Measurements from ENCODE around the gene TIAM2. TPM values are rescaled to one million over a fixed set of nuclear protein-coding genes. Genes with fewer than 3 reads are reported as not detected.

TIAM2 gene
- total RNA-seq, 1 donor from 2014 or later: 18.1 TPM

GRCh38 chr6:155196911-155197310 is 201.8 kb downstream of the TIAM2 start:
- no peaks in the 10 kb centered on the region for H3K27me3 Mint-ChIP-seq (ENCODE audit: low read depth)
- H3K4me3 Mint-ChIP-seq: no peak overlapping the region
- peaks cover under 1% of the 10 kb centered on the region for H3K36me3 Mint-ChIP-seq

DNA sequence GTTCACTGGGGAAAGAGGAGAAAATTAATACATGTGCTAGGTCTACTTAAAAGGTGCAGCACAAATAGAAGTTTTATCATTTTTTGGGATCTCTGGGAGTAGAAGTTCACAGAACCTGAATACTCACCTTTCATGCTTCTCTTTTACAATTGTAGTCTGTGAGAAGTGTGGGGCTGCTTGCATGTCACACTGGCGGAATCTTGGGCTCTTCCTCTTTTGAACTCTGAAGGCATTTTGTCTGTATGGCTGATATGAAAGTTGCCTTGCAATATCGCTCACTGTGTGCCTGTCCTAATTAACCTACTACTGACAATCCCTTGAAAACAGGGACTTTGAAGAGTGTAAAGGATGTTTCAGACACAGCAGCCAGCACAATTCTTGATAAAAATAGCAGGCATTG is 202.8 kb downstream of the TIAM2 start:
- H3K4me1 Mint-ChIP-seq: peaks cover 33% of the 10 kb centered on the region
- H3K4me3 Mint-ChIP-seq: no peak overlapping the region
- no peak for TF ChIP-seq CTCF (IDR thresholded peaks at IDR 0.05; ENCODE audit: unreplicated experiment)
- H3K36me3 Mint-ChIP-seq: no peaks in the 10 kb centered on the region
- peaks cover 9% of the 10 kb centered on the region for H3K9me3 Mint-ChIP-seq
- peak overlapping the region; percentile 67 for H3K27ac Mint-ChIP-seq
- no peak for DNase-seq (ENCODE audit: low spot score in 2 of 2, unreplicated experiment in 2 of 2)
- H3K27me3 Mint-ChIP-seq (ENCODE audit: low read depth): no peaks in the 10 kb centered on the region

More at GRCh38 chr6:155196911-155197310, 201.8 kb downstream of the TIAM2 start:
- no peak for DNase-seq (ENCODE audit: low spot score in 2 of 2, unreplicated experiment in 2 of 2)
- no peak for TF ChIP-seq CTCF (IDR thresholded peaks at IDR 0.05; ENCODE audit: unreplicated experiment)
- H3K27ac Mint-ChIP-seq: no peak overlapping the region
- peaks cover 31% of the 10 kb centered on the region for H3K4me1 Mint-ChIP-seq
- peaks cover 9% of the 10 kb centered on the region for H3K9me3 Mint-ChIP-seq

DNA sequence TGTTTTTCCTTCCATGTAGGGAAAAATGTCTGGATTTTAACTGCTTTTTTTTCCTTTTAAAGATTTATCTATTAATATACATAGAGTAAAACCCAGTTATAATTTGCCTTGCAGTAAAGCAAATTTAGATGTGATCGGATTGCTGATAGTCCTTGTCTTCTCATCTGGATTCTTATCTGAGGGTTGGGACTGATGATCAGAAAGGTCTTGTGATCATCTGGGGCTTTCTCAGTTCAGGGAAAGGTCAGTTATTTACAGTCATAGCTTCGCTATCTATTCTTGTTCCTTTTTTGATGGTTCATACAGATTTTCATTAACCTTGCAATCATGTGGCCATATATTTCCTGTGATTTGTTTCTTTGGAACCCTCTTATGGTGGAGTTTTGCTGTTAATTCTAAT is 204.9 kb downstream of the TIAM2 start:
- no peak for DNase-seq (ENCODE audit: low spot score in 2 of 2, unreplicated experiment in 2 of 2)
- Mint-ChIP-seq H3K4me3 (no peak overlapping the region), H3K4me1 (peaks cover 33% of the 10 kb centered on the region), H3K27ac (peak overlapping the region; percentile 89), H3K9me3 (peaks cover 3% of the 10 kb centered on the region), H3K36me3 (no peaks in the 10 kb centered on the region), H3K27me3 (ENCODE audit: low read depth) (no peaks in the 10 kb centered on the region)
- no peak for TF ChIP-seq CTCF (IDR thresholded peaks at IDR 0.05; ENCODE audit: unreplicated experiment)

DNA sequence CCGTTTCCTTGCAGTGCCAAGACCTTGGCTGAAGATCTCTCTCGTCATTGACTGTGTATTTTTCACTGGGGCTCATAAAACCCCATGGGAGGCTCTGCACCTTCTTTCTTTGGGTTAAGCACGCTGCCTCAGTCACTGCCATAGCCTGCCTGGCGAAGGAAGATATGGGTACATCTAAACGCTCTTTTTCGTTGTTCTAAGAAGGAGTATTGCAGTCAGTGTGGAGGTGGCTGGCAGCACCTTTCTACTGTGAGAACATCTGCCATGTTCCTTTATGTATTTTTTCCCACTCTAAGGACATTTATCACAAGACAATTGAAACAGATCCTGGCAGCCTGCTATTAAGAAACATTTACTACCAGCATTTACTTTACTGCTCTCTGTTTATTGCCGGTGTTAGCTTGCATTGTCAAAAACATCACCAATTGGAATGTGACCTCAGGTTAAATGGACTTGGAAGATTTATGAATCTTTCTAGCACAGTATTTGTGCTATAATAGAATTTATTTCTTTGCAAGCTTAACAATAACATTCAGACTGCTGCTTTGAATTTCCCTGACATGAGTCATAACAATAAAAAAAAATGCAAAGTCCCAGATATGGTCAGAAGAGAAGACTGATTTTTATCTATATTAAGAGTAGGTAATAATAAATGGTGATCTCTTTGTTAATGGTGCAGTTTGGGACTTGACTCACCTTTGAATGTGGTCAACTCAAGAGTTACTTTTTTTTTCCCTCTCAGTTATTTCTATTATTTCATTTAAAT is 206.5 kb downstream of the TIAM2 start:
- H3K27me3 Mint-ChIP-seq (ENCODE audit: low read depth): no peaks in the 10 kb centered on the region
- no peaks in the 10 kb centered on the region for H3K36me3 Mint-ChIP-seq
- no peak for DNase-seq (ENCODE audit: low spot score in 2 of 2, unreplicated experiment in 2 of 2)
- peaks cover 3% of the 10 kb centered on the region for H3K9me3 Mint-ChIP-seq
- H3K4me1 Mint-ChIP-seq: peaks cover 33% of the 10 kb centered on the region
- H3K27ac Mint-ChIP-seq: peak overlapping the region; percentile 87
- no peak overlapping the region for H3K4me3 Mint-ChIP-seq
- no peak for TF ChIP-seq CTCF (IDR thresholded peaks at IDR 0.05; ENCODE audit: unreplicated experiment)

DNA sequence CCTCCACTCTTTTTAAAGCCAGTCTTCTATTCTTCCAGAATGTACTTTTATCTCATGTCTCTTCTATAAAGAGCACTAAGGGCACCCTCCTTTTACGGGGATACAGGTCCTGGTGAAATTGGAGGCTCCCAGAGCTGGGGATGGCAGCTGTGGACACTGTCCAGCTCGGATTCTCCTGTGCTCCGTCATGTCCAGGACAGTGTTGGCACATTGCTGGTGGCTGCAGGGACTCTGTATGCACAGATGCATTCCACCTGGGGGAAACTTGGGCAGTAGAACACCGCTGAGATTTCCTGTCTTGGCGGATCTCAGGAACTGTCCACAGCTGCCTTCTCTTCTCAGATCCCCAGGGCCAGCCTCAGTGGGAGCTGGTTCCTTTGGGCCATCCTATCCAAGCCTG is 212.1 kb downstream of the TIAM2 start:
- Mint-ChIP-seq H3K4me1 (peaks cover 11% of the 10 kb centered on the region), H3K27ac (no peak overlapping the region), H3K9me3 (peaks cover 6% of the 10 kb centered on the region), H3K36me3 (peaks cover 7% of the 10 kb centered on the region), H3K4me3 (no peak overlapping the region), H3K27me3 (ENCODE audit: low read depth) (no peaks in the 10 kb centered on the region)
- DNase-seq (ENCODE audit: low spot score in 2 of 2, unreplicated experiment in 2 of 2): no peak
- TF ChIP-seq CTCF (IDR thresholded peaks at IDR 0.05; ENCODE audit: unreplicated experiment): no peak

Measured in mesothelial cell of epicardium (in vitro differentiated cells).